ENCODE measurements around the gene CTAG1B. TPM values are rescaled to one million over a fixed set of nuclear protein-coding genes. Genes with fewer than 3 reads are reported as not detected.
"Not testable (repeated sequence)": the region's sequence is repeated elsewhere in the genome, so short reads cannot be mapped to it uniquely, and the experiment has no call there.

The CTAG1B gene
- polyA plus RNA-seq, 1 experiment: not detected

- ChIA-PET CTCF (interaction anchor here (2.6 kb wide), 1 partner anchor 153 kb away, joined by 8 read pairs; no protein-coding TSS in a partner anchor), POLR2A (no interaction called here)
- no peak for DNase-seq (ENCODE audit: low read depth, low spot score)
- Histone ChIP-seq H3K27me3 (ENCODE audit: control insufficient read depth, insufficient read depth, low read length) (peaks cover 8% of the 10 kb centered on the region), H3K9me3 (ENCODE audit: control insufficient read depth, insufficient read depth, low read length) (peaks cover 3% of the 10 kb centered on the region; the same call in 1 of the 2 replicates), H3K4me3 (ENCODE audit: low read depth, low read length) (no peak overlapping the region), H3K27ac (ENCODE audit: low read depth, low read length) (no peak overlapping the region)
- TF ChIP-seq, protein P1, sequence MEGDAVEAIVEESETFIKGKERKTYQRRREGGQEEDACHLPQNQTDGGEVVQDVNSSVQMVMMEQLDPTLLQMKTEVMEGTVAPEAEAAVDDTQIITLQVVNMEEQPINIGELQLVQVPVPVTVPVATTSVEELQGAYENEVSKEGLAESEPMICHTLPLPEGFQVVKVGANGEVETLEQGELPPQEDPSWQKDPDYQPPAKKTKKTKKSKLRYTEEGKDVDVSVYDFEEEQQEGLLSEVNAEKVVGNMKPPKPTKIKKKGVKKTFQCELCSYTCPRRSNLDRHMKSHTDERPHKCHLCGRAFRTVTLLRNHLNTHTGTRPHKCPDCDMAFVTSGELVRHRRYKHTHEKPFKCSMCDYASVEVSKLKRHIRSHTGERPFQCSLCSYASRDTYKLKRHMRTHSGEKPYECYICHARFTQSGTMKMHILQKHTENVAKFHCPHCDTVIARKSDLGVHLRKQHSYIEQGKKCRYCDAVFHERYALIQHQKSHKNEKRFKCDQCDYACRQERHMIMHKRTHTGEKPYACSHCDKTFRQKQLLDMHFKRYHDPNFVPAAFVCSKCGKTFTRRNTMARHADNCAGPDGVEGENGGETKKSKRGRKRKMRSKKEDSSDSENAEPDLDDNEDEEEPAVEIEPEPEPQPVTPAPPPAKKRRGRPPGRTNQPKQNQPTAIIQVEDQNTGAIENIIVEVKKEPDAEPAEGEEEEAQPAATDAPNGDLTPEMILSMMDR (IDR thresholded peaks at IDR 0.05; ENCODE audit: low read depth, low read length): no peak
These were observed 23.4 kb downstream of the CTAG1B start for GRCh38 chrX:154595559-154596249.

- DNase-seq (ENCODE audit: low read depth, low spot score): no peak
- peaks cover 8% of the 10 kb centered on the region for H3K27me3 ChIP-seq (ENCODE audit: control insufficient read depth, insufficient read depth, low read length)
- H3K27ac ChIP-seq (ENCODE audit: low read depth, low read length): no peak overlapping the region
- no peak overlapping the region for H3K4me3 ChIP-seq (ENCODE audit: low read depth, low read length)
- H3K9me3 ChIP-seq (ENCODE audit: control insufficient read depth, insufficient read depth, low read length): peaks cover 2% of the 10 kb centered on the region; the same call in 1 of the 2 replicates
- ChIA-PET CTCF (interaction anchor here (2.6 kb wide), 1 partner anchor 154 kb away, joined by 8 read pairs; no protein-coding TSS in a partner anchor), POLR2A (no interaction called here)
- TF ChIP-seq, protein P1 (IDR thresholded peaks at IDR 0.05; ENCODE audit: low read depth, low read length): no peak
These were observed 24.6 kb downstream of the CTAG1B start for GRCh38 chrX:154594491-154594890.

DNA sequence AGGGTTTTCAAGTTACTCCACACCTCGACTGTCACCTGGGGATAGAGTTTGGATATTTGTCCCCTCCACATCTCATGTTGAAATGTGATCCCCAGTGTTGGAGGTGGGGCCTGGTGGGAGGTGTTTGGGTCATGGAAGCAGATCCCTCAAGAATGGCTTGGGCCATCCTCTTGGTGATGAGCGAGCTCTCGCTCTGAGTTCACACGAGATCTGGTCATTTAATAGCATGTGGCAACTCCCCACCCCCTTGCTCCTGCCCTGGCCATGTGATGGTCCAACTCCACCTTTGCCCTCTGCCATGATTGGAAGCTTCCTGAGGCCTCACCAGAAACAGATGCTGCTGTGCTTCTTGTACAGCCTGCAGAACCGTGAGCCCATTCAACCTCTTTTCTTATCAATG lies 25.9 kb downstream of the CTAG1B start:
- DNase-seq (ENCODE audit: low read depth, low spot score): no peak
- CTCF ChIA-PET: no interaction called here
- TF ChIP-seq, protein P1 (IDR thresholded peaks at IDR 0.05; ENCODE audit: low read depth, low read length): no peak
- POLR2A ChIA-PET: no interaction called here
- Histone ChIP-seq H3K27me3 (ENCODE audit: control insufficient read depth, insufficient read depth, low read length) (peaks cover 8% of the 10 kb centered on the region), H3K27ac (ENCODE audit: low read depth, low read length) (no peak overlapping the region), H3K4me3 (ENCODE audit: low read depth, low read length) (no peak overlapping the region), H3K9me3 (ENCODE audit: control insufficient read depth, insufficient read depth, low read length) (no peaks in the 10 kb centered on the region)

- TF ChIP-seq, protein P1 (IDR thresholded peaks at IDR 0.05; ENCODE audit: low read depth, low read length): no peak
- DNase-seq (ENCODE audit: low read depth, low spot score): no peak
- no peaks in the 10 kb centered on the region for H3K9me3 ChIP-seq (ENCODE audit: control insufficient read depth, insufficient read depth, low read length)
- no peak overlapping the region for H3K27ac ChIP-seq (ENCODE audit: low read depth, low read length)
- ChIA-PET POLR2A (no interaction called here), CTCF (no interaction called here)
- H3K4me3 ChIP-seq (ENCODE audit: low read depth, low read length): no peak overlapping the region
- peaks cover 8% of the 10 kb centered on the region for H3K27me3 ChIP-seq (ENCODE audit: control insufficient read depth, insufficient read depth, low read length)
These were observed 26.6 kb downstream of the CTAG1B start for GRCh38 chrX:154592505-154592904.

GRCh38 chrX:154590415-154590814 lies 28.7 kb downstream of the CTAG1B start:
- H3K9me3 ChIP-seq (ENCODE audit: control insufficient read depth, insufficient read depth, low read length); H3K4me3 ChIP-seq (ENCODE audit: low read depth, low read length); H3K27me3 ChIP-seq (ENCODE audit: control insufficient read depth, insufficient read depth, low read length); DNase-seq (ENCODE audit: low read depth, low spot score); CTCF ChIA-PET; H3K27ac ChIP-seq (ENCODE audit: low read depth, low read length); POLR2A ChIA-PET: not testable (repeated sequence)

- POLR2A ChIA-PET; H3K4me3 ChIP-seq (ENCODE audit: low read depth, low read length); DNase-seq (ENCODE audit: low read depth, low spot score); H3K27ac ChIP-seq (ENCODE audit: low read depth, low read length); H3K9me3 ChIP-seq (ENCODE audit: control insufficient read depth, insufficient read depth, low read length); CTCF ChIA-PET; H3K27me3 ChIP-seq (ENCODE audit: control insufficient read depth, insufficient read depth, low read length): not testable (repeated sequence)
These were observed 34.4 kb downstream of the CTAG1B start, which contains the start of gene CTAG1A for GRCh38 chrX:154584585-154585183. TSS of gene CTAG1A (plus strand) at chrX:154585133. CDS start at chrX:154585207, 74 bp downstream.

DNA sequence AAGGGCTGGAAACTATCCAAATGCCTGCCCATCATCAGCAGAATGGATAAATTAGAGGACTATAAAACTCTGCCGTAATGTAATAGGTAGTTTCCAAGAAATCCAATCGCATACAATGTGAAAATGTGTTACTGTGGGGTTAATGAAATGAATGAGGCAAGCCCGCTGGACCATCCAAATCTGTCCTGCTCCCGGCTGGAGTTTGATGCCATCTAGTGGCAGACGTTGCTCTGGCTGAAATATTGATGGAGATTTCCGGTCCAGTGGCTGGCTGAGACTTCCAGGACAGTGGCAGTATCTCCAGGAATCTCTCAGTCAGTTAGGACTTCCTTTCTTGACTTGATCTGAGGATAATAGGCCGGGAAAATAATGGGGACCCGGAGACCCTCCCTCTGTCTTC lies 36.1 kb downstream of the CTAG1B start:
- POLR2A ChIA-PET; H3K27ac ChIP-seq (ENCODE audit: low read depth, low read length); CTCF ChIA-PET; DNase-seq (ENCODE audit: low read depth, low spot score); H3K27me3 ChIP-seq (ENCODE audit: control insufficient read depth, insufficient read depth, low read length); H3K9me3 ChIP-seq (ENCODE audit: control insufficient read depth, insufficient read depth, low read length); H3K4me3 ChIP-seq (ENCODE audit: low read depth, low read length): not testable (repeated sequence)

- DNase-seq (ENCODE audit: low read depth, low spot score); H3K27ac ChIP-seq (ENCODE audit: low read depth, low read length); CTCF ChIA-PET; H3K9me3 ChIP-seq (ENCODE audit: control insufficient read depth, insufficient read depth, low read length); H3K4me3 ChIP-seq (ENCODE audit: low read depth, low read length); H3K27me3 ChIP-seq (ENCODE audit: control insufficient read depth, insufficient read depth, low read length); POLR2A ChIA-PET: not testable (repeated sequence)
These were observed 44.0 kb downstream of the CTAG1B start for GRCh38 chrX:154575076-154575475.
